Panc1 (cell line): ENCODE results near the gene HPCAL1. TPM values are rescaled to one million over a fixed set of nuclear protein-coding genes. Genes with fewer than 3 reads are reported as not detected.

ENCODE experiments used
- ATAC-seq: fragments of 200-7000 bp; cut with Tn5 transposase; 2 replicates; pipeline ENCODE4 v1.9.1; 2020; ENCODE audit warnings: mild to moderate bottlenecking, moderate library complexity
- BruUV-seq: library from RNA; stranded (reverse); fragments of 400-500 nt; replicated peaks from 2 replicates; lab custom pipeline; 2021; lab: Mats Ljungman, UMichigan
- CTCF ChIA-PET: fragments of 300-600 bp; sonication (Branson Sonifier 250); formaldehyde crosslinking; loops from one replicate; lab custom pipeline; 2022; ENCODE audit warnings: antibody characterized with exemption; lab: Charles Lee
- POLR2A ChIA-PET: fragments of 300-600 bp; sonication (Branson Sonifier 250); formaldehyde crosslinking; loops from one replicate; lab custom pipeline; 2022; ENCODE audit warnings: antibody characterized with exemption; lab: Charles Lee
- DNase-seq: peaks from one replicate; pipeline ENCODE4 v3.0.0-alpha.2; 2010; ENCODE audit warnings: low read depth, low spot score
- H3K27ac ChIP-seq: 2 replicates; pipeline ENCODE4 v1.5.1; 2011; ENCODE audit warnings: mild to moderate bottlenecking, low read length, inconsistent platforms
- H3K27me3 ChIP-seq: fragments of 200-500 bp; sonication (Bioruptor generic); 2 replicates; pipeline ENCODE4 v1.6.0; 2014; ENCODE audit warnings: low read length, inconsistent platforms; ENCODE audit not compliant: control insufficient read depth, insufficient read depth
- H3K36me3 ChIP-seq: fragments of 200-500 bp; sonication (Bioruptor generic); 2 replicates; pipeline ENCODE4 v1.5.1; 2014; ENCODE audit warnings: inconsistent platforms, mild to moderate bottlenecking, low read length, moderate library complexity; ENCODE audit not compliant: control insufficient read depth, insufficient read depth
- H3K4me1 ChIP-seq: 2 replicates; pipeline ENCODE4 v1.5.1; 2011; ENCODE audit warnings: inconsistent platforms, mild to moderate bottlenecking, low read length, moderate library complexity; ENCODE audit not compliant: control insufficient read depth, insufficient read depth
- H3K4me3 ChIP-seq, 2 experiments: 2 replicates each; pipeline ENCODE4 v1.5.1; 2011 to 2012; ENCODE audit warnings: low read depth in 2 of 2, low read length in 2 of 2, mild to moderate bottlenecking in 2 of 2, inconsistent platforms in 1 of 2, moderate library complexity in 1 of 2
- H3K9me3 ChIP-seq: fragments of 200-500 bp; sonication (Bioruptor generic); 2 replicates; pipeline ENCODE4 v1.5.1; 2014; ENCODE audit warnings: low read depth, mild to moderate bottlenecking, inconsistent platforms, low read length, moderate library complexity; ENCODE audit not compliant: control insufficient read depth, insufficient read depth
- POLR2AphosphoS5 ChIP-seq: IDR thresholded peaks from 2 replicates; pipeline ENCODE4 v1.6.1; 2012; ENCODE audit warnings: mild to moderate bottlenecking, low read depth, low read length, moderate library complexity
- SIN3A ChIP-seq: IDR thresholded peaks from 2 replicates; pipeline ENCODE4 v1.6.1; 2012; ENCODE audit warnings: low read depth, mild to moderate bottlenecking, low read length, moderate library complexity, borderline replicate concordance; ENCODE audit not compliant: insufficient read depth
- TCF7L2 ChIP-seq: IDR thresholded peaks from 2 replicates; pipeline ENCODE4 v1.6.1; 2011; ENCODE audit warnings: mild to moderate bottlenecking, low read depth, low read length, inconsistent platforms
- in situ Hi-C: cut with HindIII; loops from 2 replicates; pipeline ENCODE4 v1.10.0; 2016; ENCODE audit warnings: low sequenced_read_pairs, low pct_unique_long_range_greater_than_20kb
- intact Hi-C: fragments of 100-400 bp; cut with micrococcal nuclease; formaldehyde crosslinking; loops from one replicate; pipeline ENCODE4 v1.10.0; 2022; ENCODE audit not compliant: unreplicated experiment
- total RNA-seq: library from RNA; stranded (reverse); gene quantifications from one replicate; pipeline ENCODE4 v1.2.1, GENCODE V29; 2021; ENCODE audit not compliant: unreplicated experiment
- TF ChIP-seq, protein P1 (sequence below): fragments of 450-650 bp; IDR thresholded peaks from 2 replicates; pipeline ENCODE4 v1.5.1; 2017; ENCODE audit warnings: mild to moderate bottlenecking
- TF ChIP-seq, protein P2 (sequence below), 2 experiments: IDR thresholded peaks; 2 replicates each; pipeline ENCODE4 v1.6.1; 2011 to 2012; ENCODE audit warnings: low read depth in 2 of 2, control low read depth in 1 of 2, low read length in 1 of 2, mild to moderate bottlenecking in 1 of 2, moderate library complexity in 1 of 2; ENCODE audit not compliant: insufficient read depth in 1 of 2

The HPCAL1 gene
- total RNA-seq, 1 experiment from 2014 or later, result 234 TPM

DNA sequence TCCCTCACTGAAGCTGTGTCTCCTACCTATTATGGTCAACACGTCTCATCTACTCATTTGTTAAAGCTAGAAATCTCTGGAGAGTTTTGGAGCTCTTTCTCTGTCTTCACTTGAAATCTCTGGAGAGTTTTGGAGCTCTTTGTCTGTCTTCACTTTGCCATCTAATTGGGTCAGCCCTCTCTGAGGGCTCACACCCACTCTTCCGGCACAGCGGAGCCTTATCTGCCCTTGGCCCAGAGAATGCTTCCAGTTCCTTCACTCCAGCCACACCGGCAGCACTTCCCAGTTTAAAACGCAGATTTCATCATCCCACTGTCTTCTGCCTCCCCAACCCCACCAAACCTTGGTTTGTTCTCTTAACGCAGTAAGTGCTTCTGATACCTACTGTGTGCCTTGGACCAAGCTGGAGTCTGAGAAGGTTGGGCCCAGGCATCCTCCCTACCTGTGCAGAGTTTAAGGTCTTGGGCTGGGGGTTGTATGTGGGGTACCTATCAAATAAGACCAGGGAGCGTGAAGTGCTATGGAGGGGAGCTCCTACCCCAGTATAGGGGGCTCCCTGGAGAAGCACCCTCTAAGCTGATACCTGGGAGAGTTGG lies 5.0 kb downstream of the HPCAL1 start:
- no TSS peak for BruUV-seq
- H3K9me3 ChIP-seq, result no peaks in the 10 kb centered on the region
- H3K27ac ChIP-seq, result peak overlapping the region; percentile 35; the same call in 1 of the 2 replicates
- in situ Hi-C loops, result no loop called here
- ChIA-PET CTCF (interaction anchor here (0.6 kb wide), 1 partner anchor 172 kb away, joined by 5 read pairs; no protein-coding TSS in a partner anchor), POLR2A (no interaction called here)
- TF ChIP-seq, protein P1, sequence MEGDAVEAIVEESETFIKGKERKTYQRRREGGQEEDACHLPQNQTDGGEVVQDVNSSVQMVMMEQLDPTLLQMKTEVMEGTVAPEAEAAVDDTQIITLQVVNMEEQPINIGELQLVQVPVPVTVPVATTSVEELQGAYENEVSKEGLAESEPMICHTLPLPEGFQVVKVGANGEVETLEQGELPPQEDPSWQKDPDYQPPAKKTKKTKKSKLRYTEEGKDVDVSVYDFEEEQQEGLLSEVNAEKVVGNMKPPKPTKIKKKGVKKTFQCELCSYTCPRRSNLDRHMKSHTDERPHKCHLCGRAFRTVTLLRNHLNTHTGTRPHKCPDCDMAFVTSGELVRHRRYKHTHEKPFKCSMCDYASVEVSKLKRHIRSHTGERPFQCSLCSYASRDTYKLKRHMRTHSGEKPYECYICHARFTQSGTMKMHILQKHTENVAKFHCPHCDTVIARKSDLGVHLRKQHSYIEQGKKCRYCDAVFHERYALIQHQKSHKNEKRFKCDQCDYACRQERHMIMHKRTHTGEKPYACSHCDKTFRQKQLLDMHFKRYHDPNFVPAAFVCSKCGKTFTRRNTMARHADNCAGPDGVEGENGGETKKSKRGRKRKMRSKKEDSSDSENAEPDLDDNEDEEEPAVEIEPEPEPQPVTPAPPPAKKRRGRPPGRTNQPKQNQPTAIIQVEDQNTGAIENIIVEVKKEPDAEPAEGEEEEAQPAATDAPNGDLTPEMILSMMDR, result no peak
- TF ChIP-seq, protein P2, sequence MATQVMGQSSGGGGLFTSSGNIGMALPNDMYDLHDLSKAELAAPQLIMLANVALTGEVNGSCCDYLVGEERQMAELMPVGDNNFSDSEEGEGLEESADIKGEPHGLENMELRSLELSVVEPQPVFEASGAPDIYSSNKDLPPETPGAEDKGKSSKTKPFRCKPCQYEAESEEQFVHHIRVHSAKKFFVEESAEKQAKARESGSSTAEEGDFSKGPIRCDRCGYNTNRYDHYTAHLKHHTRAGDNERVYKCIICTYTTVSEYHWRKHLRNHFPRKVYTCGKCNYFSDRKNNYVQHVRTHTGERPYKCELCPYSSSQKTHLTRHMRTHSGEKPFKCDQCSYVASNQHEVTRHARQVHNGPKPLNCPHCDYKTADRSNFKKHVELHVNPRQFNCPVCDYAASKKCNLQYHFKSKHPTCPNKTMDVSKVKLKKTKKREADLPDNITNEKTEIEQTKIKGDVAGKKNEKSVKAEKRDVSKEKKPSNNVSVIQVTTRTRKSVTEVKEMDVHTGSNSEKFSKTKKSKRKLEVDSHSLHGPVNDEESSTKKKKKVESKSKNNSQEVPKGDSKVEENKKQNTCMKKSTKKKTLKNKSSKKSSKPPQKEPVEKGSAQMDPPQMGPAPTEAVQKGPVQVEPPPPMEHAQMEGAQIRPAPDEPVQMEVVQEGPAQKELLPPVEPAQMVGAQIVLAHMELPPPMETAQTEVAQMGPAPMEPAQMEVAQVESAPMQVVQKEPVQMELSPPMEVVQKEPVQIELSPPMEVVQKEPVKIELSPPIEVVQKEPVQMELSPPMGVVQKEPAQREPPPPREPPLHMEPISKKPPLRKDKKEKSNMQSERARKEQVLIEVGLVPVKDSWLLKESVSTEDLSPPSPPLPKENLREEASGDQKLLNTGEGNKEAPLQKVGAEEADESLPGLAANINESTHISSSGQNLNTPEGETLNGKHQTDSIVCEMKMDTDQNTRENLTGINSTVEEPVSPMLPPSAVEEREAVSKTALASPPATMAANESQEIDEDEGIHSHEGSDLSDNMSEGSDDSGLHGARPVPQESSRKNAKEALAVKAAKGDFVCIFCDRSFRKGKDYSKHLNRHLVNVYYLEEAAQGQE (IDR thresholded peaks at IDR 0.05; ENCODE audit: insufficient read depth in 1 of 2, low read depth in 2 of 2, low read length in 1 of 2), result no peak
- no peak for TF ChIP-seq SIN3A
- no peaks in the 10 kb centered on the region; the same call in none of the 2 replicates for H3K36me3 ChIP-seq
- H3K4me1 ChIP-seq, result peaks cover 55% of the 10 kb centered on the region
- ATAC-seq (no peak), DNase-seq (no peak)
- H3K4me3 ChIP-seq, result peak overlapping the region in 1 of 2 experiments; percentile 21; a peak in 1 of 4 replicates
- intact Hi-C loops, result loop anchor here (10.0 kb wide), 1 partner anchor 163 kb away; no protein-coding TSS in a partner anchor
- no peaks in the 10 kb centered on the region for H3K27me3 ChIP-seq

DNA sequence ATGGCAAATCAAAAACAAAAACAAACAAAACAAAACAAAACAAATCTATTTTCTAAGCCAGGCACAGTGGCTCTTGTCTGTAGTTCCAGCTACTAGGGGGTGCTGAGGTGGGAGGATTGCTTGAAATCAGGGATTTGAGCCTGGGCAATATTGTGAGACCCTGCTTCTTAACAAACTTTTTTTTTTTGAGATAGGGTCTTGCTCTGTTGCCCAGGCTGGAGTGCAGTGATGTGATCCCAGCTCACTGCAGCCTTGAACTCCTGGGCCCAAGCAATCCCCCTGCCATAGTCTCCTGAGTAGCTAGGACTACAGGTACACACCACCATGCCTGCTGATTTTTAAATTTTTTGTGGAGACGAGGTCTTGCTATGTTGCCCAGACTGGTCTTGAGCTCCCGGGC lies 6.2 kb downstream of the HPCAL1 start:
- no peak for DNase-seq
- Histone ChIP-seq H3K9me3 (no peaks in the 10 kb centered on the region), H3K4me1 (peaks cover 62% of the 10 kb centered on the region), H3K27me3 (no peaks in the 10 kb centered on the region), H3K4me3 (no peak overlapping the region), H3K27ac (no peak overlapping the region), H3K36me3 (no peaks in the 10 kb centered on the region; the same call in none of the 2 replicates)
- BruUV-seq, result no TSS peak
- ChIA-PET CTCF (interaction anchor here (0.7 kb wide), 1 partner anchor 42 kb away, joined by 7 read pairs; no protein-coding TSS in a partner anchor), POLR2A (no interaction called here)
- in situ Hi-C loops, result no loop called here
- no peak for ATAC-seq
- TF ChIP-seq SIN3A, result no peak
- TF ChIP-seq TCF7L2, result no peak
- TF ChIP-seq POLR2AphosphoS5, result no peak
- TF ChIP-seq, protein P2 (IDR thresholded peaks at IDR 0.05; ENCODE audit: insufficient read depth in 1 of 2, low read depth in 2 of 2, low read length in 1 of 2), result no peak
- TF ChIP-seq, protein P1, result no peak
- intact Hi-C loops, result loop anchor here (10.0 kb wide), 1 partner anchor 164 kb away; no protein-coding TSS in a partner anchor
